ENCODE results near the gene ARL5C.

DNA sequence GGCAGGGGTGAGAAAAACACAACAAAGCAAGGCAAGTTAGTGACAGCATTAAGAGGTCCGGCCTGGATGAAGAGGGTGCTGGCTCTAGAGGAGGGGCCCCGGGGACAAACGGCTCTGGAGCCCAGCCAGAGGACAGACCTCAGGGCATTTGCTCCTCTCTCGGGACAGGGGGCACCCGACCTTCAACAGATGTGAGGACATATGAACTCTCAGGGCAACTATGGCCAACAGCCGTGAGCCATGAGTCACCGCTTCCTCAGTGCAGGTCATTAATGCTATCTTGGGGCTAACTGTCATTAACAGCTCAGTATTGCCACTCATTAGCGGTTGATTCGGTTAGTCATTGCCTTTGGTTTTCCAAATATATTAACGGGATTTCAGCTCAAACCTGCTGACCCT is 9.7 kb upstream of the ARL5C start:
- TF ChIP-seq, protein P1, sequence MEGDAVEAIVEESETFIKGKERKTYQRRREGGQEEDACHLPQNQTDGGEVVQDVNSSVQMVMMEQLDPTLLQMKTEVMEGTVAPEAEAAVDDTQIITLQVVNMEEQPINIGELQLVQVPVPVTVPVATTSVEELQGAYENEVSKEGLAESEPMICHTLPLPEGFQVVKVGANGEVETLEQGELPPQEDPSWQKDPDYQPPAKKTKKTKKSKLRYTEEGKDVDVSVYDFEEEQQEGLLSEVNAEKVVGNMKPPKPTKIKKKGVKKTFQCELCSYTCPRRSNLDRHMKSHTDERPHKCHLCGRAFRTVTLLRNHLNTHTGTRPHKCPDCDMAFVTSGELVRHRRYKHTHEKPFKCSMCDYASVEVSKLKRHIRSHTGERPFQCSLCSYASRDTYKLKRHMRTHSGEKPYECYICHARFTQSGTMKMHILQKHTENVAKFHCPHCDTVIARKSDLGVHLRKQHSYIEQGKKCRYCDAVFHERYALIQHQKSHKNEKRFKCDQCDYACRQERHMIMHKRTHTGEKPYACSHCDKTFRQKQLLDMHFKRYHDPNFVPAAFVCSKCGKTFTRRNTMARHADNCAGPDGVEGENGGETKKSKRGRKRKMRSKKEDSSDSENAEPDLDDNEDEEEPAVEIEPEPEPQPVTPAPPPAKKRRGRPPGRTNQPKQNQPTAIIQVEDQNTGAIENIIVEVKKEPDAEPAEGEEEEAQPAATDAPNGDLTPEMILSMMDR (IDR thresholded peaks at IDR 0.05; ENCODE audit: poor library complexity, severe bottlenecking): no peak
- TF ChIP-seq EP300 (conservative IDR thresholded peaks at IDR 0.05; ENCODE audit: poor library complexity, severe bottlenecking) (no peak), SMC3 (conservative IDR thresholded peaks at IDR 0.05; ENCODE audit: poor library complexity) (no peak)
